Sigmoid colon (tissue), 3 donors: Measurements from ENCODE around the gene NOL8.

Source experiments
- POLR2A ChIP-seq, 2 donors: fragments of 450-650 bp; IDR thresholded peaks; one replicate each; pipeline ENCODE4 v1.6.1; 2016; ENCODE audit warnings: antibody characterized with exemption in 2 of 2, mild to moderate bottlenecking in 2 of 2, moderate library complexity in 2 of 2
- TF ChIP-seq, protein P1 (sequence below), 4 experiments: fragments of 450-650 bp in 3 of 4; fragments of 200-600 bp in 1 of 4; IDR thresholded peaks; one replicate each; pipeline ENCODE4 v1.5.1; 2016 to 2019; ENCODE audit warnings: antibody characterized with exemption in 4 of 4, mild to moderate bottlenecking in 3 of 4, moderate library complexity in 2 of 4

DNA sequence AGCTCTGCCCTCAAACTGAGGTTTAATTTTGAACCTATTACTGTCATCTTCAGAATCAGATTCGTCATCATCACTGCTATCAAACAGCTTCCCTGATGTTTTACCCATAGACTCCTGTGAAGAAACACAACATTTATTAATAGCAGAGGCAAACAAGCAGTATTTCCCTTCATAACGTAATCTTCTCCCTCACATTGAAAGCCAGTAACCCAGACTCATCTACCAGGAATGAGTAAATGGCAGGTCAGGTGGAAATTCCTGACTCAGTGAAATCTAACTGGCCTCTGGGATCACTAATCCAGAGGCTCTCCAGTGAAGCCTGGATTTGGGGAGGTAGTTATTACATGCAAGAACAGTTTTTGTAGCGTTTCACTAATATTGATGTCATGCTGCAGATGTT, 14.6 kb downstream of the NOL8 start:
- no peak for TF ChIP-seq POLR2A (IDR thresholded peaks at IDR 0.05)
- TF ChIP-seq, protein P1, sequence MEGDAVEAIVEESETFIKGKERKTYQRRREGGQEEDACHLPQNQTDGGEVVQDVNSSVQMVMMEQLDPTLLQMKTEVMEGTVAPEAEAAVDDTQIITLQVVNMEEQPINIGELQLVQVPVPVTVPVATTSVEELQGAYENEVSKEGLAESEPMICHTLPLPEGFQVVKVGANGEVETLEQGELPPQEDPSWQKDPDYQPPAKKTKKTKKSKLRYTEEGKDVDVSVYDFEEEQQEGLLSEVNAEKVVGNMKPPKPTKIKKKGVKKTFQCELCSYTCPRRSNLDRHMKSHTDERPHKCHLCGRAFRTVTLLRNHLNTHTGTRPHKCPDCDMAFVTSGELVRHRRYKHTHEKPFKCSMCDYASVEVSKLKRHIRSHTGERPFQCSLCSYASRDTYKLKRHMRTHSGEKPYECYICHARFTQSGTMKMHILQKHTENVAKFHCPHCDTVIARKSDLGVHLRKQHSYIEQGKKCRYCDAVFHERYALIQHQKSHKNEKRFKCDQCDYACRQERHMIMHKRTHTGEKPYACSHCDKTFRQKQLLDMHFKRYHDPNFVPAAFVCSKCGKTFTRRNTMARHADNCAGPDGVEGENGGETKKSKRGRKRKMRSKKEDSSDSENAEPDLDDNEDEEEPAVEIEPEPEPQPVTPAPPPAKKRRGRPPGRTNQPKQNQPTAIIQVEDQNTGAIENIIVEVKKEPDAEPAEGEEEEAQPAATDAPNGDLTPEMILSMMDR (IDR thresholded peaks at IDR 0.05): no peak
